Adipocyte (in vitro differentiated cells): ENCODE measurements around the gene ZNF668.
A peak's percentile ranks its signal among the peaks of the same experiment; 100 is the strongest.
"Not testable (repeated sequence)": the region's sequence is repeated elsewhere in the genome, so short reads cannot be mapped to it uniquely, and the experiment has no call there.

Source experiments
- DNase-seq: peaks from one replicate; pipeline ENCODE4 v3.0.0-alpha.2; 2015; ENCODE audit warnings: low read depth
- H3K27me3 ChIP-seq: replicated peaks from 2 replicates; pipeline ENCODE4 v1.7.0; 2013; ENCODE audit warnings: mild to moderate bottlenecking, low read length, moderate library complexity; ENCODE audit not compliant: control insufficient read depth, insufficient read depth
- H3K36me3 ChIP-seq: 2 replicates; pipeline ENCODE4 v1.7.0; 2013; ENCODE audit warnings: low read length, mild to moderate bottlenecking, moderate library complexity; ENCODE audit not compliant: control insufficient read depth, insufficient read depth, severe bottlenecking
- H3K4me1 ChIP-seq: 2 replicates; pipeline ENCODE4 v1.7.0; 2013; ENCODE audit warnings: mild to moderate bottlenecking, low read length, moderate library complexity; ENCODE audit not compliant: control insufficient read depth, insufficient read depth
- H3K4me3 ChIP-seq: 2 replicates; pipeline ENCODE4 v1.7.0; 2013; ENCODE audit warnings: mild to moderate bottlenecking, low read length, moderate library complexity
- H3K9ac ChIP-seq: 2 replicates; pipeline ENCODE4 v1.7.0; 2013; ENCODE audit warnings: mild to moderate bottlenecking, low read length, moderate library complexity
- H3K9me3 ChIP-seq: 2 replicates; pipeline ENCODE4 v1.7.0; 2013; ENCODE audit warnings: mild to moderate bottlenecking, low read length, moderate library complexity; ENCODE audit not compliant: control insufficient read depth

The ZNF668 gene

DNA sequence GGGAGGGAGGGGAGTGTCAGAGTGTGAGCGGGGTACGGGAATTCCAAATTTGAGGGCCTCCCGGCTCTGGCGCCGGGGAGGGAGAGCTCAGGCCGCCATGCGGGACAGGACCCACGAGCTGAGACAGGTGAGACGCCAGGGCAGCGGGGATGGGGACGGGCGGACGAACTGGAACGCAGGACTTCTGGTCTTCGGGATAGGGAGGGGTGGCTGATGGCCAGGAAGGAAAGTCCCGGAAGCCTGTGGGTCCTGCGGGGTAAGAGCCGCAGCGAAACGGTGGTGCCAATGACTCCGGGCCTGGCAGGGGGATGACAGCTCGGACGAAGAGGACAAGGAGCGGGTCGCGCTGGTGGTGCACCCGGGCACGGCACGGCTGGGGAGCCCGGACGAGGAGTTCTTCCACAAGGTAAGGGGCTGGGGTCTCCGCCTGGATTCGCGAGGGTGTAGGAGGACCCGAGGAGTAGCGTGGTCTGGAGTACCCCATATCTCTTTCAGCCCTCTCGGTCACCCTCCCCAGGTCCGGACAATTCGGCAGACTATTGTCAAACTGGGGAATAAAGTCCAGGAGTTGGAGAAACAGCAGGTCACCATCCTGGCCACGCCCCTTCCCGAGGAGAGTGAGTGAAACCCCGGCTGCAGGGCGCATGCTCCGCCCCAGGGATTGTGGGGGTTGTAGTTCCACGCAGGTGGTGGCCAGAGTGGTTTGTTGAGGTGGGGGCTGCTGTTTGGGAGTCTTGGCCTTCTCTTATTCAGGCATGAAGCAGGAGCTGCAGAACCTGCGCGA lies 40.1 kb downstream of the ZNF668 start:
- H3K9ac ChIP-seq = peak overlapping the region; percentile 99
- H3K4me3 ChIP-seq = peak overlapping the region; percentile 100
- DNase-seq = peak; percentile 93
- H3K9me3 ChIP-seq = no peaks in the 10 kb centered on the region
- H3K4me1 ChIP-seq = peaks cover 14% of the 10 kb centered on the region
- H3K36me3 ChIP-seq = peaks cover 14% of the 10 kb centered on the region
- H3K27me3 ChIP-seq = no peaks in the 10 kb centered on the region

GRCh38 chr16:31032736-31033708 lies 41.0 kb downstream of the ZNF668 start, which contains the start of gene STX4:
TSS of gene STX4 (plus strand) at chr16:31033558. CDS start at chr16:31033806, 248 bp downstream.
- H3K4me1 ChIP-seq = peaks cover 14% of the 10 kb centered on the region
- H3K27me3 ChIP-seq = no peaks in the 10 kb centered on the region
- peak; percentile 99 for DNase-seq
- H3K4me3 ChIP-seq = peak within 1 kb of the TSS; percentile 100
- H3K9me3 ChIP-seq = no peaks in the 10 kb centered on the region
- H3K9ac ChIP-seq = peak within 1 kb of the TSS; percentile 99
- H3K36me3 ChIP-seq = peaks cover 5% of the 10 kb centered on the region

GRCh38 chr16:31031276-31031675 lies 42.8 kb downstream of the ZNF668 start:
- peaks cover 14% of the 10 kb centered on the region for H3K4me1 ChIP-seq
- H3K27me3 ChIP-seq = no peaks in the 10 kb centered on the region
- H3K36me3 ChIP-seq = no peaks in the 10 kb centered on the region
- no peak overlapping the region for H3K9ac ChIP-seq
- no peak for DNase-seq
- no peak overlapping the region for H3K4me3 ChIP-seq
- H3K9me3 ChIP-seq = no peaks in the 10 kb centered on the region

DNA sequence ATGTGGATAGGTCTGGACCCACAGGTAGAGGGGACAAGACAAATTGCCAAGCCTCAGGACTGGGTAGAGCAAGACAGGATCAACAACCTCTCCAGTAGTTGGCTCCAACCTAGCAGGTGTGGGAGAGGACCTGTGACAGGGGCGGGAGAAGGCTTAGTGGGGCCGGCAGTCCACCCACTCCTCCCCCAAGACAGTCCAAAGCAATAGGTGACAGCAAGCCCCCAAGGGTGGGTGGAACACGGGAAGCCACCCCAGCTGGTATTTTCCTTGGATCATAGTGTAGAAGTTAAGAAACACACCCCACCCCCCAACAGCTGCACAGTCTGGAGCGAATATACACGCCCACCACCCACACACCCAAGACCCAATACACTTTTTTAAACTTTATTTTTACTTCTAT lies 44.8 kb downstream of the ZNF668 start:
- Histone ChIP-seq H3K27me3 (no peaks in the 10 kb centered on the region), H3K36me3 (no peaks in the 10 kb centered on the region), H3K9ac (no peak overlapping the region), H3K4me3 (no peak overlapping the region), H3K9me3 (no peaks in the 10 kb centered on the region), H3K4me1 (peaks cover 7% of the 10 kb centered on the region)
- DNase-seq = no peak

DNA sequence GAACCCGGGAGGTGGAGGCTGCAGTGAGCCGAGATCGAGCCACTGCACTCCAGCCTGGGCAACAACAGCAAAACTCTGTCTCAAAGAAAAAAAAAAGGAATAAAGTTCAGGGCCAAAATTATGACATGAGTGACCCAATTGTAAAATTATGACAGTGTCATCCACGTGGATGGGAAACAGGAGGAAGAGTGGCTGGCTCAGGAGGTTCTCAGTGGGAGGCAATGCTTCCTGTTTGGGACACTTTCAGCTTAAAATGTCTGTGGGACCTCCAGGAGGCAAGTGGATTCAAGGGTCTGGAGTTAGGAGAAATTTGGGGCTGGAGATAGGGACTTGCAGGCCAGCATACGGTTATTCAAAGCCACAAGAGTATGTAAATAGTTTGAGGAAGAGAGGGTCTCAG lies 48.7 kb downstream of the ZNF668 start:
- no peak for DNase-seq
- Histone ChIP-seq H3K9me3 (no peaks in the 10 kb centered on the region), H3K27me3 (no peaks in the 10 kb centered on the region), H3K4me1 (no peaks in the 10 kb centered on the region), H3K9ac (no peak overlapping the region), H3K36me3 (no peaks in the 10 kb centered on the region), H3K4me3 (no peak overlapping the region)

DNA sequence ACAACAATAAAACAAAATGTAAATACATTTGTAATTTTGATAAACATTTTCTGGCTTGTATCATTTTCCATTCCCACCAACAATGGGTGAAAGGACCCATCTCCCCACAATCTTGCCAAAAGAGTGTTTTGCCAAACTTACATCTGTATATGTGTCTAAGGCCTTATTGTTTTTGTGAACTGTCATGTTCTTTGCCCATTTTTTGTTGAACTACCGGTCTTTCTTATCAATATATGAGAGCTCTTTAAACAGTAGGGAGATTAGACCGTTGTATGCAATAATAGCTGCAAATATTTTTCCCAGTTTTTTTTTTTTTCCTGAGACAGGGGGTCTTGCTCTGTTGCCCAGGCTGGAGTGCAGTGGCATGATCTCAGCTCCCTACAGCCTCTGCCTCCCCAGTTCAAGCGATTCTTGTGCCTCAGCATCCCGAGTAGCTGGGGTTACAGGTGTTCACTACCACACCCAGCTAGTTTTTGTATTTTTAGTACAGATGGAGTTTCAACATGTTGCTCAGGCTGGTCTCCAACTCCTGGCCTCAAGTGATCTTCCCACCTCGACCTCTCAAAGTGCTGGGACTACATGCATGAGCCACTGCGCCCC lies 50.3 kb downstream of the ZNF668 start:
- Histone ChIP-seq H3K9me3 (no peaks in the 10 kb centered on the region), H3K4me3 (no peak overlapping the region), H3K36me3 (no peaks in the 10 kb centered on the region), H3K9ac (no peak overlapping the region), H3K27me3 (no peaks in the 10 kb centered on the region), H3K4me1 (no peaks in the 10 kb centered on the region)
- DNase-seq = no peak

DNA sequence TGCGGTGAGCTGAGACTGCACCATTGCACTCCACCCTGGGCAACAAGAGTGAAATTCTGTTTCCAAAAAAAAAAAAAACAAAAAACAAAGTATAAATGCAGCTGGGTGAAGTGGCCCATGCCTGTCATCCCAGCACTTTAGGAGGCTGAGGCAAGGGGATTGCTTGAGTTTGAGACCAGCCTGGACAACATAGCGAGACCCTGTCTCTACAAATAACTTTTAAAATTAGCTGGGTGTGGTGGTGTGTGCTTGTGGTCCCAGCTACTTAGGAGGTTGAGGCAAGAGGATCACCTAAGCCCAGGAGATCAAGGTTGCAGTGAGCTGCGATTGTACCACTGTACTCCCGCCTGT lies 50.8 kb downstream of the ZNF668 start:
- Histone ChIP-seq H3K36me3 (no peaks in the 10 kb centered on the region), H3K27me3 (no peaks in the 10 kb centered on the region), H3K4me3 (no peak overlapping the region), H3K4me1 (no peaks in the 10 kb centered on the region), H3K9ac (no peak overlapping the region), H3K9me3 (no peaks in the 10 kb centered on the region)
- DNase-seq = no peak

- Histone ChIP-seq H3K9me3 (no peaks in the 10 kb centered on the region), H3K4me3 (no peak overlapping the region), H3K9ac (no peak overlapping the region), H3K36me3 (no peaks in the 10 kb centered on the region), H3K27me3 (no peaks in the 10 kb centered on the region), H3K4me1 (no peaks in the 10 kb centered on the region)
- no peak for DNase-seq
Measured at GRCh38 chr16:31022544-31023251, 51.3 kb downstream of the ZNF668 start.

- H3K4me3 ChIP-seq = no peak overlapping the region
- H3K4me1 ChIP-seq = no peaks in the 10 kb centered on the region
- no peaks in the 10 kb centered on the region for H3K9me3 ChIP-seq
- no peaks in the 10 kb centered on the region for H3K27me3 ChIP-seq
- no peaks in the 10 kb centered on the region for H3K36me3 ChIP-seq
- no peak for DNase-seq
- no peak overlapping the region for H3K9ac ChIP-seq
Measured at GRCh38 chr16:31020536-31020935, 53.5 kb downstream of the ZNF668 start.

- not testable (repeated sequence) for H3K9ac ChIP-seq, H3K36me3 ChIP-seq, DNase-seq, H3K4me1 ChIP-seq, H3K9me3 ChIP-seq, H3K27me3 ChIP-seq, H3K4me3 ChIP-seq
Measured at GRCh38 chr16:31017756-31018155, 56.3 kb downstream of the ZNF668 start.
